H1 (cell line): ENCODE data around the gene DHFR2.

Source experiments
- EGR1 ChIP-seq: IDR thresholded peaks from 2 replicates; pipeline ENCODE4 v1.6.1; 2011; ENCODE audit warnings: low read depth, low read length, borderline replicate concordance
- JUND ChIP-seq: IDR thresholded peaks from 2 replicates; pipeline ENCODE4 v1.6.1; 2011; ENCODE audit warnings: mild to moderate bottlenecking, improper control_type of control experiment, low read length
- MAX ChIP-seq: IDR thresholded peaks from 2 replicates; pipeline ENCODE4 v1.6.1; 2012; ENCODE audit warnings: inconsistent platforms
- NRF1 ChIP-seq: IDR thresholded peaks from 2 replicates; pipeline ENCODE4 v1.6.1; 2011; ENCODE audit warnings: mild to moderate bottlenecking, low read depth, low read length, improper control_type of control experiment
- POLR2A ChIP-seq, 2 experiments: IDR thresholded peaks; 1 replicate in 1 of 2; 2 replicates in 1 of 2; pipeline ENCODE4 v1.6.1; 2011; ENCODE audit warnings: low read depth in 2 of 2, low read length in 2 of 2, mild to moderate bottlenecking in 2 of 2; ENCODE audit errors: control extremely low read depth in 1 of 2
- SIX5 ChIP-seq: IDR thresholded peaks from 2 replicates; pipeline ENCODE4 v1.6.1; 2011; ENCODE audit warnings: mild to moderate bottlenecking, low read depth, low read length
- SP1 ChIP-seq: IDR thresholded peaks from 2 replicates; pipeline ENCODE4 v1.6.1; 2011; ENCODE audit warnings: low read depth, low read length
- YY1 ChIP-seq: IDR thresholded peaks from 2 replicates; pipeline ENCODE4 v1.6.1; 2011; ENCODE audit warnings: low read depth, mild to moderate bottlenecking, low read length
- TF ChIP-seq, protein P1 (sequence below): IDR thresholded peaks from 2 replicates; pipeline ENCODE4 v1.6.1; 2012; ENCODE audit warnings: low read length, inconsistent platforms
- TF ChIP-seq, protein P2 (sequence below), 3 experiments: IDR thresholded peaks; 1 replicate in 2 of 3; 2 replicates in 1 of 3; pipeline versions ENCODE4 v1.5.1 to v1.6.1; 2011; ENCODE audit warnings: low read length in 3 of 3, mild to moderate bottlenecking in 3 of 3, inconsistent platforms in 2 of 3, low read depth in 1 of 3, moderate library complexity in 1 of 3; ENCODE audit not compliant: insufficient read depth in 1 of 3; ENCODE audit errors: control extremely low read depth in 1 of 3

- TF ChIP-seq, protein P1, sequence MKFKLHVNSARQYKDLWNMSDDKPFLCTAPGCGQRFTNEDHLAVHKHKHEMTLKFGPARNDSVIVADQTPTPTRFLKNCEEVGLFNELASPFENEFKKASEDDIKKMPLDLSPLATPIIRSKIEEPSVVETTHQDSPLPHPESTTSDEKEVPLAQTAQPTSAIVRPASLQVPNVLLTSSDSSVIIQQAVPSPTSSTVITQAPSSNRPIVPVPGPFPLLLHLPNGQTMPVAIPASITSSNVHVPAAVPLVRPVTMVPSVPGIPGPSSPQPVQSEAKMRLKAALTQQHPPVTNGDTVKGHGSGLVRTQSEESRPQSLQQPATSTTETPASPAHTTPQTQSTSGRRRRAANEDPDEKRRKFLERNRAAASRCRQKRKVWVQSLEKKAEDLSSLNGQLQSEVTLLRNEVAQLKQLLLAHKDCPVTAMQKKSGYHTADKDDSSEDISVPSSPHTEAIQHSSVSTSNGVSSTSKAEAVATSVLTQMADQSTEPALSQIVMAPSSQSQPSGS = no peak
- TF ChIP-seq NRF1 (no peak), EGR1 (no peak), POLR2A (IDR thresholded peaks at IDR 0.05; ENCODE audit: control extremely low read depth in 1 of 2, low read depth in 2 of 2, low read length in 2 of 2) (no peak), SP1 (no peak), YY1 (no peak), JUND (no peak), SIX5 (no peak), MAX (no peak)
- TF ChIP-seq, protein P2, sequence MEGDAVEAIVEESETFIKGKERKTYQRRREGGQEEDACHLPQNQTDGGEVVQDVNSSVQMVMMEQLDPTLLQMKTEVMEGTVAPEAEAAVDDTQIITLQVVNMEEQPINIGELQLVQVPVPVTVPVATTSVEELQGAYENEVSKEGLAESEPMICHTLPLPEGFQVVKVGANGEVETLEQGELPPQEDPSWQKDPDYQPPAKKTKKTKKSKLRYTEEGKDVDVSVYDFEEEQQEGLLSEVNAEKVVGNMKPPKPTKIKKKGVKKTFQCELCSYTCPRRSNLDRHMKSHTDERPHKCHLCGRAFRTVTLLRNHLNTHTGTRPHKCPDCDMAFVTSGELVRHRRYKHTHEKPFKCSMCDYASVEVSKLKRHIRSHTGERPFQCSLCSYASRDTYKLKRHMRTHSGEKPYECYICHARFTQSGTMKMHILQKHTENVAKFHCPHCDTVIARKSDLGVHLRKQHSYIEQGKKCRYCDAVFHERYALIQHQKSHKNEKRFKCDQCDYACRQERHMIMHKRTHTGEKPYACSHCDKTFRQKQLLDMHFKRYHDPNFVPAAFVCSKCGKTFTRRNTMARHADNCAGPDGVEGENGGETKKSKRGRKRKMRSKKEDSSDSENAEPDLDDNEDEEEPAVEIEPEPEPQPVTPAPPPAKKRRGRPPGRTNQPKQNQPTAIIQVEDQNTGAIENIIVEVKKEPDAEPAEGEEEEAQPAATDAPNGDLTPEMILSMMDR (IDR thresholded peaks at IDR 0.05; ENCODE audit: control extremely low read depth in 1 of 3, insufficient read depth in 1 of 3, low read depth in 1 of 3, low read length in 3 of 3) = no peak
These were observed 13.3 kb upstream of the DHFR2 start for GRCh38 chr3:94076055-94076454.
